HepG2 (cell line): ENCODE measurements around the gene CTNNBL1. TPM values are rescaled to one million over a fixed set of nuclear protein-coding genes. Genes with fewer than 3 reads are reported as not detected.
A peak's percentile ranks its signal among the peaks of the same experiment; 100 is the strongest.

Source experiments
- CHCHD3 ChIP-seq: sonication (generic); formaldehyde crosslinking; IDR thresholded peaks from 2 replicates; pipeline ENCODE4 v1.8.0; 2022; ENCODE audit warnings: mild to moderate bottlenecking, missing genetic modification reagents, moderate library complexity
- HMGA1 ChIP-seq: sonication (generic); formaldehyde crosslinking; conservative IDR thresholded peaks from 2 replicates; pipeline ENCODE4 v1.4.0; 2020; ENCODE audit warnings: missing genetic modification reagents
- KLF16 ChIP-seq, 2 experiments: sonication (generic) in 1 of 2; formaldehyde crosslinking in 1 of 2; IDR thresholded peaks; 2 replicates each; pipeline versions ENCODE4 v1.6.1 to v1.8.0; 2016 to 2023; ENCODE audit warnings: missing genetic modification reagents in 2 of 2, missing compliant biosample characterization in 1 of 2
- MAFF ChIP-seq: IDR thresholded peaks from 2 replicates; pipeline ENCODE4 v1.6.1; 2011; ENCODE audit warnings: low read depth, low read length, improper control_type of control experiment
- PHB2 ChIP-seq: fragments of 450-650 bp; IDR thresholded peaks from 2 replicates; pipeline ENCODE4 v1.6.1; 2018; ENCODE audit not compliant: partially characterized antibody
- REL ChIP-seq: sonication (generic); formaldehyde crosslinking; conservative IDR thresholded peaks from 2 replicates; pipeline ENCODE4 v1.8.0; 2022; ENCODE audit warnings: mild to moderate bottlenecking, missing genetic modification reagents, moderate library complexity
- SATB2 ChIP-seq: sonication (generic); formaldehyde crosslinking; IDR thresholded peaks from 2 replicates; pipeline ENCODE4 v1.5.0; 2020; ENCODE audit warnings: missing genetic modification reagents
- ZNF124 ChIP-seq: sonication (generic); formaldehyde crosslinking; IDR thresholded peaks from 2 replicates; pipeline ENCODE4 v1.4.0; 2020; ENCODE audit warnings: missing genetic modification reagents
- ZNF251 ChIP-seq: sonication (generic); formaldehyde crosslinking; IDR thresholded peaks from 2 replicates; pipeline ENCODE4 v1.9.0; 2021; ENCODE audit warnings: mild to moderate bottlenecking, missing genetic modification reagents
- ZNF33A ChIP-seq: sonication (generic); formaldehyde crosslinking; IDR thresholded peaks from 2 replicates; pipeline ENCODE4 v1.5.1; 2020; ENCODE audit warnings: missing genetic modification reagents, mild to moderate bottlenecking, moderate library complexity, borderline replicate concordance
- ZNF598 ChIP-seq: sonication (generic); formaldehyde crosslinking; IDR thresholded peaks from 2 replicates; pipeline ENCODE4 v1.5.1; 2020; ENCODE audit warnings: mild to moderate bottlenecking, missing genetic modification reagents, borderline replicate concordance
- ZNF720 ChIP-seq: sonication (generic); formaldehyde crosslinking; IDR thresholded peaks from 2 replicates; pipeline ENCODE4 v1.4.0; 2020; ENCODE audit warnings: missing genetic modification reagents
- ZNF777 ChIP-seq: sonication (generic); formaldehyde crosslinking; IDR thresholded peaks from 2 replicates; pipeline ENCODE4 v1.4.0; 2020; ENCODE audit warnings: missing genetic modification reagents
- polyA plus RNA-seq, 8 experiments: library from polyadenylated mRNA; depleted of rRNA in 3 of 8; stranded (reverse) in 7 of 8; unstranded in 1 of 8; fragments of >200 nt; fragmentation: Illumina TruSeq in 4 of 8; extraction: Trizol in 4 of 8; gene quantifications; 2 replicates each; pipeline versions ENCODE4 v1.2.1 to v1.2.3, GENCODE V29; 2011 to 2016; ENCODE audit warnings: low read depth in 4 of 8, missing spikeins in 1 of 8, mixed read lengths in 1 of 8; ENCODE audit not compliant: insufficient read depth in 1 of 8
- total RNA-seq, 5 experiments: library from RNA; depleted of rRNA; stranded (reverse); fragments of >200 nt; fragmentation: Illumina TruSeq; extraction: Trizol; gene quantifications; 2 replicates each; pipeline ENCODE4 v1.2.3, GENCODE V29; 2016; ENCODE audit warnings: low read depth in 1 of 5
- TF ChIP-seq, protein P1 (sequence below): sonication (generic); formaldehyde crosslinking; IDR thresholded peaks from 2 replicates; pipeline ENCODE4 v1.5.0; 2020; ENCODE audit warnings: missing genetic modification reagents
- TF ChIP-seq, protein P2 (sequence below): sonication (generic); formaldehyde crosslinking; IDR thresholded peaks from 2 replicates; pipeline ENCODE4 v1.8.1; 2022; ENCODE audit warnings: mild to moderate bottlenecking, missing genetic modification reagents
- TF ChIP-seq, protein P3 (sequence below): sonication (generic); formaldehyde crosslinking; IDR thresholded peaks from 2 replicates; pipeline ENCODE4 v1.4.0; 2020; ENCODE audit warnings: missing genetic modification reagents
- TF ChIP-seq, protein P4 (sequence below): sonication (generic); formaldehyde crosslinking; IDR thresholded peaks from 2 replicates; pipeline ENCODE4 v1.4.0; 2020; ENCODE audit warnings: missing genetic modification reagents
- TF ChIP-seq, protein P5 (sequence below): sonication (generic); formaldehyde crosslinking; IDR thresholded peaks from 2 replicates; pipeline ENCODE4 v1.5.1; 2020; ENCODE audit warnings: mild to moderate bottlenecking, missing genetic modification reagents, borderline replicate concordance

Gene CTNNBL1
- total and polyA plus RNA-seq, 2 of the 13 experiments (the other 11 are each of a cell fraction or from before 2014, with no cell fraction given) = 49.3 to 94.6 TPM

DNA sequence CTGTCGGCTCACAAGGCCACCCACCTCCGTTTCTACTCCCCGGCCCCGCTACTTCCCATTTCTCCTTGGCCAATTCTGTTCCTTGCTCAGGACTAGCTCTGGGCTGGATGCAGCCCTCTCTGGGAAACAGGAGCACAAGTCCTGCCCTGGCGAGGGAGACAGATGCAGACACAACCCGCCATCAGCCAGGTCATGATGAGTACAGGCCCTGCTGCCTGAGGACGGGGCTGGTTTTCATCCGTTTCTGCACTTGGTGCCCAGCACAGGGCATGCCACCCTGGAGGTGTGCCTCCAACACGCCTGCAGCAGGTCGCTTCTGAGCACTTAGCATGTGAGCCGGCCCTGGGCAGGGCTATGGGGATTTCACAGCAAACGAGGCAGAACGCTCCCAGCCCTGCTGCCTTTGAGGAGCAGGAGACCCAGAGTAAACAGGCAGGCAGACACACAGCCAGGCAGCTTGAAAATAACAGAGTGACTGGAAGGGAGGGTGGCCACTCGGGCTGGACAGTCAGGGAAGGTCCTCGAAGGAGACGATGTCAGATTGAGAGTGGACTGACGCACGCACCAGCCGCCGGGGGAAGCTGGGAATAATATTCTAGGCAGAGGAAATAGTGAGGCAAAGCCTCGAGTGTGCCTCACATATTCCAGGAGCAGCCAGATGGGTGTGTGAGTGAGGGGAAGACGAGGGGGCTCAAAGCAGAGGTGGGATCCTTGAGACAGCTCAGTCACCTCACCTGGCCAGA, 187.9 kb downstream of the CTNNBL1 start (continued):
- TF ChIP-seq, protein P1, sequence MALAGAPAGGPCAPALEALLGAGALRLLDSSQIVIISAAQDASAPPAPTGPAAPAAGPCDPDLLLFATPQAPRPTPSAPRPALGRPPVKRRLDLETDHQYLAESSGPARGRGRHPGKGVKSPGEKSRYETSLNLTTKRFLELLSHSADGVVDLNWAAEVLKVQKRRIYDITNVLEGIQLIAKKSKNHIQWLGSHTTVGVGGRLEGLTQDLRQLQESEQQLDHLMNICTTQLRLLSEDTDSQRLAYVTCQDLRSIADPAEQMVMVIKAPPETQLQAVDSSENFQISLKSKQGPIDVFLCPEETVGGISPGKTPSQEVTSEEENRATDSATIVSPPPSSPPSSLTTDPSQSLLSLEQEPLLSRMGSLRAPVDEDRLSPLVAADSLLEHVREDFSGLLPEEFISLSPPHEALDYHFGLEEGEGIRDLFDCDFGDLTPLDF (CRISPR knock-in tag) = no peak
- TF ChIP-seq SATB2 (CRISPR knock-in tag) = no peak
- no peak for TF ChIP-seq ZNF33A
- TF ChIP-seq, protein P2, sequence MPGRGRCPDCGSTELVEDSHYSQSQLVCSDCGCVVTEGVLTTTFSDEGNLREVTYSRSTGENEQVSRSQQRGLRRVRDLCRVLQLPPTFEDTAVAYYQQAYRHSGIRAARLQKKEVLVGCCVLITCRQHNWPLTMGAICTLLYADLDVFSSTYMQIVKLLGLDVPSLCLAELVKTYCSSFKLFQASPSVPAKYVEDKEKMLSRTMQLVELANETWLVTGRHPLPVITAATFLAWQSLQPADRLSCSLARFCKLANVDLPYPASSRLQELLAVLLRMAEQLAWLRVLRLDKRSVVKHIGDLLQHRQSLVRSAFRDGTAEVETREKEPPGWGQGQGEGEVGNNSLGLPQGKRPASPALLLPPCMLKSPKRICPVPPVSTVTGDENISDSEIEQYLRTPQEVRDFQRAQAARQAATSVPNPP (CRISPR knock-in tag) = no peak
- no peak for TF ChIP-seq MAFF
- TF ChIP-seq ZNF251 = no peak
- no peak for TF ChIP-seq CHCHD3 (CRISPR knock-in tag)
- peak in 1 of 2 experiments; percentile 33; a peak in 1 of 4 replicates for TF ChIP-seq KLF16 (CRISPR knock-in tag; IDR thresholded peaks at IDR 0.05)
- no peak for TF ChIP-seq PHB2
- TF ChIP-seq, protein P3, sequence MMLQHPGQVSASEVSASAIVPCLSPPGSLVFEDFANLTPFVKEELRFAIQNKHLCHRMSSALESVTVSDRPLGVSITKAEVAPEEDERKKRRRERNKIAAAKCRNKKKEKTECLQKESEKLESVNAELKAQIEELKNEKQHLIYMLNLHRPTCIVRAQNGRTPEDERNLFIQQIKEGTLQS (CRISPR knock-in tag) = no peak
- no peak for TF ChIP-seq ZNF777
- peak; percentile 69; the same call in 1 of the 2 replicates for TF ChIP-seq ZNF598 (CRISPR knock-in tag)
- TF ChIP-seq ZNF720 (CRISPR knock-in tag) = no peak
- no peak for TF ChIP-seq HMGA1
- TF ChIP-seq, protein P4, sequence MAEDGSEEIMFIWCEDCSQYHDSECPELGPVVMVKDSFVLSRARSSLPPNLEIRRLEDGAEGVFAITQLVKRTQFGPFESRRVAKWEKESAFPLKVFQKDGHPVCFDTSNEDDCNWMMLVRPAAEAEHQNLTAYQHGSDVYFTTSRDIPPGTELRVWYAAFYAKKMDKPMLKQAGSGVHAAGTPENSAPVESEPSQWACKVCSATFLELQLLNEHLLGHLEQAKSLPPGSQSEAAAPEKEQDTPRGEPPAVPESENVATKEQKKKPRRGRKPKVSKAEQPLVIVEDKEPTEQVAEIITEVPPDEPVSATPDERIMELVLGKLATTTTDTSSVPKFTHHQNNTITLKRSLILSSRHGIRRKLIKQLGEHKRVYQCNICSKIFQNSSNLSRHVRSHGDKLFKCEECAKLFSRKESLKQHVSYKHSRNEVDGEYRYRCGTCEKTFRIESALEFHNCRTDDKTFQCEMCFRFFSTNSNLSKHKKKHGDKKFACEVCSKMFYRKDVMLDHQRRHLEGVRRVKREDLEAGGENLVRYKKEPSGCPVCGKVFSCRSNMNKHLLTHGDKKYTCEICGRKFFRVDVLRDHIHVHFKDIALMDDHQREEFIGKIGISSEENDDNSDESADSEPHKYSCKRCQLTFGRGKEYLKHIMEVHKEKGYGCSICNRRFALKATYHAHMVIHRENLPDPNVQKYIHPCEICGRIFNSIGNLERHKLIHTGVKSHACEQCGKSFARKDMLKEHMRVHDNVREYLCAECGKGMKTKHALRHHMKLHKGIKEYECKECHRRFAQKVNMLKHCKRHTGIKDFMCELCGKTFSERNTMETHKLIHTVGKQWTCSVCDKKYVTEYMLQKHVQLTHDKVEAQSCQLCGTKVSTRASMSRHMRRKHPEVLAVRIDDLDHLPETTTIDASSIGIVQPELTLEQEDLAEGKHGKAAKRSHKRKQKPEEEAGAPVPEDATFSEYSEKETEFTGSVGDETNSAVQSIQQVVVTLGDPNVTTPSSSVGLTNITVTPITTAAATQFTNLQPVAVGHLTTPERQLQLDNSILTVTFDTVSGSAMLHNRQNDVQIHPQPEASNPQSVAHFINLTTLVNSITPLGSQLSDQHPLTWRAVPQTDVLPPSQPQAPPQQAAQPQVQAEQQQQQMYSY (CRISPR knock-in tag) = no peak
- TF ChIP-seq REL (CRISPR knock-in tag) = no peak
- TF ChIP-seq, protein P5, sequence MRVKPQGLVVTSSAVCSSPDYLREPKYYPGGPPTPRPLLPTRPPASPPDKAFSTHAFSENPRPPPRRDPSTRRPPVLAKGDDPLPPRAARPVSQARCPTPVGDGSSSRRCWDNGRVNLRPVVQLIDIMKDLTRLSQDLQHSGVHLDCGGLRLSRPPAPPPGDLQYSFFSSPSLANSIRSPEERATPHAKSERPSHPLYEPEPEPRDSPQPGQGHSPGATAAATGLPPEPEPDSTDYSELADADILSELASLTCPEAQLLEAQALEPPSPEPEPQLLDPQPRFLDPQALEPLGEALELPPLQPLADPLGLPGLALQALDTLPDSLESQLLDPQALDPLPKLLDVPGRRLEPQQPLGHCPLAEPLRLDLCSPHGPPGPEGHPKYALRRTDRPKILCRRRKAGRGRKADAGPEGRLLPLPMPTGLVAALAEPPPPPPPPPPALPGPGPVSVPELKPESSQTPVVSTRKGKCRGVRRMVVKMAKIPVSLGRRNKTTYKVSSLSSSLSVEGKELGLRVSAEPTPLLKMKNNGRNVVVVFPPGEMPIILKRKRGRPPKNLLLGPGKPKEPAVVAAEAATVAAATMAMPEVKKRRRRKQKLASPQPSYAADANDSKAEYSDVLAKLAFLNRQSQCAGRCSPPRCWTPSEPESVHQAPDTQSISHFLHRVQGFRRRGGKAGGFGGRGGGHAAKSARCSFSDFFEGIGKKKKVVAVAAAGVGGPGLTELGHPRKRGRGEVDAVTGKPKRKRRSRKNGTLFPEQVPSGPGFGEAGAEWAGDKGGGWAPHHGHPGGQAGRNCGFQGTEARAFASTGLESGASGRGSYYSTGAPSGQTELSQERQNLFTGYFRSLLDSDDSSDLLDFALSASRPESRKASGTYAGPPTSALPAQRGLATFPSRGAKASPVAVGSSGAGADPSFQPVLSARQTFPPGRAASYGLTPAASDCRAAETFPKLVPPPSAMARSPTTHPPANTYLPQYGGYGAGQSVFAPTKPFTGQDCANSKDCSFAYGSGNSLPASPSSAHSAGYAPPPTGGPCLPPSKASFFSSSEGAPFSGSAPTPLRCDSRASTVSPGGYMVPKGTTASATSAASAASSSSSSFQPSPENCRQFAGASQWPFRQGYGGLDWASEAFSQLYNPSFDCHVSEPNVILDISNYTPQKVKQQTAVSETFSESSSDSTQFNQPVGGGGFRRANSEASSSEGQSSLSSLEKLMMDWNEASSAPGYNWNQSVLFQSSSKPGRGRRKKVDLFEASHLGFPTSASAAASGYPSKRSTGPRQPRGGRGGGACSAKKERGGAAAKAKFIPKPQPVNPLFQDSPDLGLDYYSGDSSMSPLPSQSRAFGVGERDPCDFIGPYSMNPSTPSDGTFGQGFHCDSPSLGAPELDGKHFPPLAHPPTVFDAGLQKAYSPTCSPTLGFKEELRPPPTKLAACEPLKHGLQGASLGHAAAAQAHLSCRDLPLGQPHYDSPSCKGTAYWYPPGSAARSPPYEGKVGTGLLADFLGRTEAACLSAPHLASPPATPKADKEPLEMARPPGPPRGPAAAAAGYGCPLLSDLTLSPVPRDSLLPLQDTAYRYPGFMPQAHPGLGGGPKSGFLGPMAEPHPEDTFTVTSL (CRISPR knock-in tag) = no peak
- TF ChIP-seq ZNF124 (CRISPR knock-in tag) = no peak
